SK-N-DZ (cell line): Measurements from ENCODE around the gene NRG3.
A peak's percentile ranks its signal among the peaks of the same experiment; 100 is the strongest.

Source experiments
- DNase-seq: peaks from one replicate; pipeline ENCODE4 v3.0.0-alpha.2; 2015; ENCODE audit warnings: low spot score

NRG3 gene

GRCh38 chr10:82383350-82383749, 508.4 kb downstream of the NRG3 start:
- no peak for DNase-seq

DNA sequence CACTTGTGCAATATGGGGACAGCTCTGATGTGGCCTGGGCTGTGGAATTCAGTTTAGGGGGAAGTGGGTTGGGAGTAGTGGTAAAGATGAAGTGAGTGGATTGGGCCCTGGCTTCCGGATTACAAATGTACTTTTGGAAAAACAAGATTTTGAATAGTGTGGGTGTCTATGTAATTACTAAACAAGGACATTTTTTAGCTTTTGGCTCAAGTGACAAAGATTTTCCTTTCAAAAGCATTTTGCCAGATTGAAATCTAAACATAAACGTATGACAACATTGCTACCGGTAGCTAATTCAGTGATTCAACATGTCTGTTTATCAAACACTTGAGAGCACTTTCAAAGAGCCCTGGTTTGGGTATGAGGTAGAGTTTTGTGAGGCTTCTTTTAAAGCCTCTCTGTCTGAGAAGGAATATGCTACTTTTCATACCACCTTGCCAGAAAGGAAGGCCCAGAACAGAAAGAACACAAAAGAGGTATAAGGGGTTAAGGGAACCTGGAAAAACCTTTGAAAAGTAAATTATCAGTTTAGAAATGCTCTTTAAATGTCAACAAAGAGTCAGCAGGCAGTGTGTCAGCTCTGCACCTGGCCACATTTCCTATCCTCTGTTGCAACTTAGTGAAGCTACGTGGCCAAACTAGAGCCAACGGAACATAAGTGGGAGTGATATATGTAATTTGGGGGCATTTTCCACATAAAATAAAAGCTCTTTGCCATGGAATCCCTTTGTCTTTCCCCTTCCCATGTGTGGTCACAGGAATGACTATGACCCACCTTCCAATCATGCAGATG, 516.1 kb downstream of the NRG3 start:
- DNase-seq, result no peak

- no peak for DNase-seq
Measured at GRCh38 chr10:82391971-82392370, 517.0 kb downstream of the NRG3 start.

DNA sequence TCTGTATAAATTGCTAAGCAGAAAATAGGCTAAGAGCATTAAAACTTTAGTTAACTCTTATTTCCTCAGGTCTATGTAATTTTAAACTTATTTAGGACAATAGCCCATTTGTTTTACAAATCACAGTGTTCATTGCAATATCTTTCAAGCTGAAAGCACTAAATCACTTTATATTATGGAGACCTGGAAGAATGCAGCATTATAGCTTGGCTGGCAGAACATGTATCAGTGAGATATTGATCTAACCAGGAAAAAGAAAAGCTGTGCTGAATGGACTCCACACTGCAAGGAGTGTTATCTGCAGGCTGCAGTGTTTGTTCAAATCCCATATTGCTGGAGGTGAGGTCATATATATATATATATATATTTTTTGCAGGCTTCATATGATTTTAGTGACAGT, 517.5 kb downstream of the NRG3 start:
- peak; percentile 64 for DNase-seq

DNA sequence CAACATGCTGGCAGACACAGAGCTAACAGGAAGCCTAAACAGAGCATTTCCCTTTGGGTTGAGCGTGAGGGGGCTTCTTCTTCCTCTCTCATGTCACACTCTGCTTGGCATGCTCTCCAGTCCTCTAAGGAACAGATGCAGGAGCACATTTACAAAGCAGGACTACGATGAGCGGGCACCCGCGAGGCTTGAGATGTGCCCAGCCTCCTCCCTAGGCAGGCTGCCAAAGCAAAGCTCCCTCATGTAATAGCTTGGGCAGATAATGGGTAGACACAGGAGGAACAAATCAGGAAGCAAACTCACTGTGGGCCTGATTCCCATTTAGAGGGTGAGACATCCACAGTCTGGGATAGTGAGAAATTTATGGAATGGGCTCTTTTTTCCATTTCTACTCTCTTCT, 519.1 kb downstream of the NRG3 start:
- DNase-seq, result no peak

DNA sequence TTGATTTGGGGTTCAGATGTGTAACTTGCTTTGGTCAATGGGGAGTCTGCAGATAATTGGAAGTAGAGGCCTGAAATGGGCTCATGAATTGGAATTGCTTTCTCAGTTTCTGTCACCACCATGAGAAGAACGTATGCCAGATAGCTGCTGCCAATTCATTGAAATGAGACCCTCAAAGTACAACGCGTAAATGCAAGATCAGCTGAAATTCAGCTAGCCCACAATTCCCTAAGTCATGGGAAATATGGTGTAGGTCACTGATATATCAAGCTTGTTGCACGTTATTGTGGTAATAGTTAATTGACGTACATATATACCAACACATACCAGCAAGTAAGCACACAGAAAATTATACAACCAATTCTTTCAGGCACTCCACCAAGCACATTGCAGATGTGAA, 520.0 kb downstream of the NRG3 start:
- no peak for DNase-seq

- DNase-seq, result no peak
Measured at GRCh38 chr10:82396886-82397285, 521.9 kb downstream of the NRG3 start.

DNA sequence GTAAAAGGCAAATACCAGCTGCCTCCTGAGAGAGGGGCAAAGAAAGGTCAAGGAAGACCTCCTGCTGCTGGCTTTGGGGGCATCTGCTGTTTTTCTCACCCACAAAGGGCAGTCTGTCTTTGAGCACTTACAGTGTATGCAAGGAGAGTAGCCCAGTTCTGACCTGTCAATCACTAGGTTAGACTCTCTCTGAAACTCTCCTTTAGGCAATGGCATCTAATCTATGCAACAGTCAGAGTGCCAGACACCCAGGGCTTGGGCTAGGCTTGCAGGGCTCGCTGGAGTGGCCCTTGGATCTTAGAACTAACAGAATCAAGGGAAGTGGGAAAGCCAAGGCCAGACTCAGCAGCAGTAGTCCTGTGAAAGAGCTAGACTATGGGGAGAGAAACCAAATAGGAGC, 522.9 kb downstream of the NRG3 start:
- peak; percentile 71 for DNase-seq

GRCh38 chr10:82399850-82400249, 524.9 kb downstream of the NRG3 start:
- no peak for DNase-seq

- no peak for DNase-seq
Measured at GRCh38 chr10:82400841-82401240, 525.8 kb downstream of the NRG3 start.

- no peak for DNase-seq
Measured at GRCh38 chr10:82402906-82403401, 528.0 kb downstream of the NRG3 start.

DNA sequence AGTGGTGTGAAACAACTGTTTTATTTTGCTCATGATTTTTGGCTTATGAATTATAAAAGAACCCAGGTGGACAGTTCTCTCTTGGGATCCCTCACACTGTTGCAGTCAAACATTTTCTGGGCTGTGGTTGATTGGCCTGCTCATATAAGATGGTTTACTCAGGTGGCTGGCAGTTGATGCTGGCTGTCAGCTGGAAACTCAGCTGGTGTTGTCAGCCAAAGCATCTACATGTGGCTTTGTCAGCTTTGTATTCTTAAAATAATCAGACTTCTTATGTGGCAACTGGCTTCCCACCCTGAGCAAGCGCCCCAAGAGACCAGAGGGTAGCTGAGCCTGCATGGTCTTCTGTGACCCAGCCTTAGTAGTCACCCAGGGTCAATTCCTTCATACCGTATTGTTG, 534.7 kb downstream of the NRG3 start:
- DNase-seq, result no peak

GRCh38 chr10:82411416-82411815, 536.4 kb downstream of the NRG3 start:
- DNase-seq, result no peak

DNA sequence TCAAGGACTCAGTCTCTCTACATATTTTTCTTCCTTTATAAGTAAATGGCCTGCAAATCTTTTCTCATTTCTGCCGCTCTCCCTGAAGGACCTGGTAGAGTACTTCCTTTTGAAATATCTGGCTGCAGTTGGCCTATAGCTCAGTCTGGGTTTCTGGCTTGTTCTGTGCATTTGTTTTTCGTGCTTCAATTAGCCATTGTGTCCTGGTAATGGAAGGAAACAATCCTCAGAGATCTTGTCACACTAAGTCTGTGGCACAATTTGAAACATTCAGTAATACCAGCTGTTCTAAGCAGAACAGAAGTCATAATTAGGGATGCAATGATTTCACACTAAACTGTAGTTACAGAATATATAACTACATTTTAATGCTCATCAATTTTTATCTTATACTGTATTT, 545.0 kb downstream of the NRG3 start:
- DNase-seq, result no peak

DNA sequence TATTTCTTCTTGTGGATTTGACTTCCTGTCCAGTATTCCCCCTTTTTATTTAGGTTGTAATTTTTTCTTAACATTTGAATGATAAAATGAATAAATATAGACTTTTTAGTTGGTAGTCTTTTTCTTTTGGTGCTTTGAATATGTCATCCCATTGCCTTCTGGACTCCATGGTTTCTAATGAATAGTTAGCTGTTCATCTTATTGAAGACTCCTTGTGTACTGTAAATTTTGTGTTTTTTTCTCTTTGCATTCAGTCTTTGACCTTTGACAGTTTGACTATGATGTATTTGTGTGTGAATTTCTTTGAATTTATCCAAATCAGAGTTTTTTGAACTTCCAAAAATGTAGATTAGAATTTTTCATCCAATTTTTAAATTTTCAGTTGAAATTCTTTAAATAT, 554.3 kb downstream of the NRG3 start:
- DNase-seq, result no peak

- peak; percentile 24 for DNase-seq
Measured at GRCh38 chr10:82438277-82438676, 563.3 kb downstream of the NRG3 start.

GRCh38 chr10:82440775-82441174, 565.8 kb downstream of the NRG3 start:
- DNase-seq, result no peak

DNA sequence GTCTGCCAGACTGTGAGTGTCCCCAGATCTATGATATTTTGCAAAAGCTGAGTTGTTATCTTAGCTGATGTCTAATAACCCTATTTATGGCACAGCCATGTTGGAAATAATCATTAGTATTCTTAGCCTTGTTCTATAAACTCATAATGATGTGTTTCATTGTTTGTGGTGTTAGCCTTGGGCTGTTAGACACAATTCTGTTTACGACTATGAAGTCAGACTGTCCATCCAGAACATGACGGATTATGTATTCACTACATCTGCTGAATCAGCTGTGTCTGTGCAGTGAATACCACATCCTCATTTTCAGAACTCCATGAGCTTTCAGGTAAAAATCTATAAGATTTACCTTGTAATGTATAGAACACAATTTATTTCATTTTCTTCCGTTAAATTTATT, 577.1 kb downstream of the NRG3 start:
- no peak for DNase-seq

- no peak for DNase-seq
Measured at GRCh38 chr10:82452676-82453075, 577.7 kb downstream of the NRG3 start.

GRCh38 chr10:82453678-82454293, 578.8 kb downstream of the NRG3 start:
- DNase-seq, result no peak

DNA sequence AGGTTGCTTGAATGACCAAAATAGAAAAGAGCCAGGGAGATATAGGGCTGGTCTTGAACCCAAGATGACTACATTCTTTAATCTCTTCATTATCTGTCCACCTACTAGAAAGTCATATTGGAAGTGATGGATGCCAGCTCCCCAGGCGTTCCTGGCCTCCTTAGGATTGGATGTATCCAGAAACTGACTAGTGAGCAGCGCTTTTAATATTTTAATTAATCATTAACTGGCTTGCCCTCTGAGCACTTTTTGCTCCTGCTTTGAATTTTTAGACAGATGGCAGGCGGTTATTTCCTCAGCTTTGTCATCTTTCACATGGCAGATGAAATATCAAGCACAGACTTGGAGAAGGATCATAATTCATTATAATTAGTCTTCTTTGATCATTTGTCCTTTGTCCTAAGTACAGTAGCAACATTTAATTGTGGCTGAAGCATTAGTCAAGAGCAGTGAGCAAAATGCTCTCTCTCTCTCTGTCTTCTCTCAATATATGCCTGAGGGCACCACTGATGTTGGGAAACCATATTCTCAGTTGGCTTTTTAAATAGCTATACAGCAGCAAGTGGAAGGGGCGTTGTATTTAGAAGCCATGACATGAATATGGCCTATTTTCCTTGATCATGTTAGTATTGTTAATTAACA, 588.0 kb downstream of the NRG3 start:
- no peak for DNase-seq

DNA sequence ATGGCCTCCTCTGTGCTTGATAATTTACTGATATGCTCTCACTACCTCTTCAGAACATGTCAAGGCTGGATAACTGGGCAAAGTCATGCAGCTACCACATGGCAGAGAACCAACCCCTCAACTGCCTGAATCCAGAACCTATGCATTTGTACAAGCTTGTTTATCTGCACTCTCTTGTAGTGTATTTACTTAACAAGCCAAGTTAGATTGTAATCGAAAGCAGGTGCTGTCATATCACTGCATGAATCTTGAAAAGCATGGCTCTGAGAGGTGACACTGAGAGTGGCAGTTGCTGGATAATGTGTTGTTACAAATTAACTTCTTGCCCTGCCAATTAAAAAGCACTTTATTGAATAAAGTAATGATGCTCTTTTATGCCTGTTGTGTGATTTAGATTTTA, 588.6 kb downstream of the NRG3 start:
- peak; percentile 63 for DNase-seq
